Lung microvascular endothelial cell (primary cell): Measurements from ENCODE around the gene SNTG2. TPM values are rescaled to one million over a fixed set of nuclear protein-coding genes. Genes with fewer than 3 reads are reported as not detected.

Experiments used
- DNase-seq, 2 donors: peaks; one replicate each; pipeline versions ENCODE4 v3.0.0 to v3.0.0-alpha.2; 2010; ENCODE audit warnings: low read depth in 2 of 2
- total RNA-seq: library from RNA; depleted of rRNA; stranded (reverse); fragments of >200 nt; gene quantifications from 2 replicates; pipeline ENCODE4 v1.2.1, GENCODE V29; 2014

SNTG2 gene
- total RNA-seq, 1 donor from 2014 or later = 0.79 TPM

- DNase-seq = no peak
Observed at GRCh38 chr2:987789-988188, 37.1 kb downstream of the SNTG2 start.

DNA sequence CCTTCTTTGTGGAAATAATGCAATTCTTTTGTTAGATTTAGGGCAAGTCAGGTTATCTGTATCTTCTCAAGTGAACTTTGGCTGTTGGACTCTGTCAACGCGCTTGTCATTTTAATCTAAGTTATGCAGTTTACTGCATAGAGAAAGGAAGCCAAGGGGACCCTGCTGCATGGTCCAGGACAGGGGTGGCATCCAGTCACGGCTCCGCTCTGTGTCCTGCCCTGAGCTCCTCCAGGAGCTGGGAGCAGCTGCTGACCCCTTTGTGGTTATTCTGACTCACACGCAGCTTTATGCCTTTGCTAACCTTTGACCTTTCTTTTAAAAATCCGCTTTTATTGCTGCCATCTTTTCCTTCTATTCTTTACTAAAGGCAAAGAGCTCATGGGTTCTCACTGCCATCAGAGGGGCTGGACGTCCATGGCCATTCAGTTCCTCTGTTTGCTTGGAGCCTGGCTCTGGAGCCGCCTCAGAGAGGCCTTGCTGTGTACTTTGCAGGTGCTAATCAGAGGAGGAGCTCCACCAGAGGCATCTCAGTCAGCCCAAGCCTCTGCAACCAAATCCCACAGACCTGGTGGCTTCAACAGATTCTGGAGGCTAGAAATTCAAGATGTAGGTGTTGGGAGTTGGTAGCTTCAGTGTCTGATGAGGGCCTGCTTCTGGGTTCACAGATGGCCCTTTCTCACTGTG lies 39.3 kb downstream of the SNTG2 start:
- no peak for DNase-seq

DNA sequence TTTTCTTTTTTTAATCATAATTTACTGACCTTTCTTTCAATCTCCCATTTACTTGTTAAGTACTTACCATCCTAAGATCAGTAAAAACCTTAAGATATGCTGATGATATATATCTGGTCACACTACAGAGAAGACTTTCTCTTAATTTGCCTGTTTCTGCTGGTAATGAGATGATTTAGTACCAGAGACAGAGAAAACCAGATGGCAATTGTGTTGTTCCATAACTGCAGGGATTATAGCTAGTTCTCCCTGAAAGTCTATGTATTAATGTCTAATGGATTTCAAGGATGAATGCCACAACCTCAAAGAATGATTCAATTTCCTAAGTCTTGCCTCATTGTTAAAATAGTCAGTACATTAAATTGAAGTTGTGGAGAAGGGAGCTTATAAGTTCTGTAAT lies 40.3 kb downstream of the SNTG2 start:
- DNase-seq = no peak

DNA sequence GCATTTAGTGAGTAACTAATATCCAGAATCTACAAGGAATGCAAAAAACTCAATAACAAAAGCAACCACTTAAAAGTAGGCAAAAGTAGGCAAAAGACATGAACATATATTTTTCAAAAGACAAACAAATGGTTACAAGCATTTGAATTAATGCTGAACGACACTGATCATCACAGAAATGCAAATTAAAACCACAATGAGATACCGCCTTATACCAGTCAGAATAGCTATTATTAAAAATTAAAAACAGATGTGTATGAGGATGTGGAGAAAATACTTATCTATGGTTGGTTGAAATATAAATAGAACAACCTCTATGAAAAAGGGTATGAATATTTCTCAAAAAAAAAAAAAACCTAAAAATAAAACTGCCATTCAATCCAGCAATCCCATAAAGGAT lies 51.7 kb downstream of the SNTG2 start:
- DNase-seq = no peak

- no peak for DNase-seq
Observed at GRCh38 chr2:1004398-1004797, 53.7 kb downstream of the SNTG2 start.

GRCh38 chr2:1010415-1010930 lies 59.8 kb downstream of the SNTG2 start:
- no peak for DNase-seq

DNA sequence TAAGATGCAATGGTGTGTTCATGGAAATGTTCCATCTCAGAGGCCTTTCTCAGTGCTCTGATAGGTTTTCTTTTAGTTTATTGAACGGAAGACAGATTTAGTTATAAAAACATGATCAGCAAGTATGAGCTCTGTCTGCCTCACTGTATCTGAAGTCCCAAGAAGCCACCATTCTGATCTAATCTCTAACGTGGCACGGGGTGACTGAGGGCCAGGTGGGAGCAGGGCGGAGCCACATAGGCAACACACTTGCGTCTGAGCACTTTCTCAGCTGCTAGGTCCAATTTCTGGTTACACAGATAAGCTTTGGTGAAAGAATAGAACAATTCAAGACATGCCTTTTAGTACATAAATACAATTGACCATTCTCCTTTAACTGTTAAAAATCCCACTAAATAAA lies 60.4 kb downstream of the SNTG2 start:
- DNase-seq = no peak

- DNase-seq = no peak
Observed at GRCh38 chr2:1011985-1012384, 61.3 kb downstream of the SNTG2 start.

DNA sequence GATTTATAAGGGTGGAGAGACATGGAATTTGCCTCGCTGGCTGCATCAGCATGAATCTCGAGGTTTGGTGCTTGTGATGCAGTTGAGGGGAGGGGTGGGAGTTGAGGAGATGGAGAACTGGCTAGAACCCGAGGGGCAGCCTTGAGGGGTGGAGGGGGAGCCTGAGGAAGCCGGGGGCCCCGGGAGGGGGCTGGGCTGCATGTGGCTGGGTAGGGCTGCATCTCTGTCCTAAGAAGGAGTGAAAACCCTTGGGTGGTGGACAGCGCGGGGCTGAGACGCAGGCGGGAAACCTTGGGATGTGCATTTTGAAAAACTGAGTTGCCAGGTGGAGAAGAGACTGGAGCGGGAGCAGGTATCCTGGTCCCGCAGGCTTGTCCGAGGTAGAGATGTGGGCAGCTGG lies 64.2 kb downstream of the SNTG2 start:
- DNase-seq = no peak

- DNase-seq = no peak
Observed at GRCh38 chr2:1016500-1016899, 65.9 kb downstream of the SNTG2 start.

- no peak for DNase-seq
Observed at GRCh38 chr2:1017827-1018226, 67.2 kb downstream of the SNTG2 start.

DNA sequence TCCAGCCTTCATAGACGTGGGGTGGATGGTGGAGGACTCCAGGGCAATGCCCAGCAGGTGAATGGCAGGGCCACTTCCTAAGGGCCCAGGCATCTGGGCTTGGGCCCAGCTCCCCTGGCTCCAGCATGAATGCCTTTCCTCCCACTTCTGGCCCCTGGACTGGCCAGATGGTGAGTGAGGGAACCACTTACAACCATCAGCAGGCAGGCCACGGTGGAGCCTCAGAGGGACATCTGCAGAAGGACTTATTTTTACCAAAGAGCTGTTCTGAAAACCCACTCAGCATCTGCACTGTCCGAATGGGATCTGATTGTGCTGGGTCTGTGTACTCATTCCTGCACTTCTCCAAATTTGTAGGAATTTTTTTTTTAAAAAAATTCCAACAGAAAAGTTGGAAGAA lies 69.6 kb downstream of the SNTG2 start:
- DNase-seq = no peak

GRCh38 chr2:1022178-1022577 lies 71.5 kb downstream of the SNTG2 start:
- no peak for DNase-seq

GRCh38 chr2:1024981-1025380 lies 74.3 kb downstream of the SNTG2 start:
- no peak for DNase-seq

GRCh38 chr2:1026141-1026540 lies 75.5 kb downstream of the SNTG2 start:
- no peak for DNase-seq

DNA sequence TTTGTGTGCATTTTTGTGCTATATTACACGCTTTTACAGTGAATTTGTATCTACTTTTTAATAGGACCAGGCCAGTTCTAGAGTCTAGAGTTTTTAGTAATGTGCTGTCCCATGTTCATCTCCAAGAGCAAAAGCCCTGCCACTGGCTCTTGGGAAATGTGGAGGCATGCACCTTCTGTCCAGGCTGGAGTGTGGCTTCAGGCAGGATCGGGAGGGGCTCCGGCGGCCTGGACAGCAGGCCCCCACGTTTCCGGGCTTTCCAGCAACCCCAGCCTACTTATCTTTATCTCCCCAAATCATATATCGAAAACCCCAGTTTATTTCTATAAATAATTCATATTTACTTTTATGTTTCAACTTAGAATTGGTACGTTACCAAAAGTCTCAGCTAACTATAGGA lies 78.2 kb downstream of the SNTG2 start:
- DNase-seq = no peak

DNA sequence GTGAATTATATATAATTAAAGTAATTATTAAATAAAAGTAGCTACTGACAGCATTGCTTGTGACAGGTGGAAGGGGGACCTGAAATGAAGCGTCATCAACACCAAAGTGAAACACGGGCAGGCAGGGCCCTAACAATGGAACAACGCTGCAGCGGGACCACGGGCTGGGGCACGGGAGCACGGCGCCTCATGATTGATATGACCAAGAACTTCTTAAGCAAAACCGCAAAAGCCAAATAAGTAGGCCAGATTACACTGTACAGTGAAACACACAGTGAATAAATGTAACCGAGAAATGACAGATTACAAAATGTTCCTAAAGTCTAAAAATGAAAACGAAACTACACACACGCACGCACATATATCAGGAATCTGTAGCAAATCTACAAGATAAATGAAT lies 81.4 kb downstream of the SNTG2 start:
- DNase-seq = no peak

DNA sequence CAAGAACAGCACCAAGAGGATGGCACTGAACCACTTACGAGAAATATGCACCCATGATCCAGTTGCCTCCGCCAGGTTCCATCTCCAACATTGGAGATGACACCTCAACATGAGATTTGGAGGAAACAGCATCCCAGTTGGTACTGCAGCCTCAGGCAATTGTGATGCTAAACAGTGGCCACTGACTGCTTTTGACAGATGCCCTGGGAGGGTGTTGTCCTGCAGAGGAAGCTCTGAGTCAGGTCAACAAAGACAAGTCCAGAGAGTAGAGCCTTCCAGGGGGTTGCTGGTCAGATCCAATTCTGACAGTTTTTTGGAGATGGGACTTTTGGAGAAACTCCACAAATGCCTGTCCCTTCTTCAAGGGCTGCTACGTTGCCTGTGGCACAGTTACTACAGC lies 82.4 kb downstream of the SNTG2 start:
- DNase-seq = no peak

- no peak for DNase-seq
Observed at GRCh38 chr2:1037066-1037465, 86.4 kb downstream of the SNTG2 start.

DNA sequence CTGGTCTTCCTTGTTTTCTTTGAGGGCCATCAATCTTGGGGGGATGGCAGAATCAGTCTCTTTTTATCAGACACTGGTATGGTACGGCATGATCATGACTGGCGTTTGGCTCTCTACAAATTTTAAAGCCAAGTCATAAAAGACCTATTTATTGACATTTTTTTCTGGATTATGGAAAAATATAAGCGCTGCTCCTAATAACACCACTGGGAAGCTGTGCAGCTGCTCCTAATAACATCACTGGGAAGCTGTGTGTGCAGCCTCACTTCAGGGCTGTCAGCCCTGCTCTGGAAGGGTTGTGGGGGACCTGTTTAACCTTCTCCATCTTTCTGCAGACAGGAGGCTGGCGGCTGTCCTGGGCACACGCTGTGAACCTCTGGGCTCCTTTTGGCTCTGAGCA lies 88.9 kb downstream of the SNTG2 start:
- DNase-seq = no peak

GRCh38 chr2:1041012-1041805 lies 90.6 kb downstream of the SNTG2 start:
- DNase-seq = no peak

DNA sequence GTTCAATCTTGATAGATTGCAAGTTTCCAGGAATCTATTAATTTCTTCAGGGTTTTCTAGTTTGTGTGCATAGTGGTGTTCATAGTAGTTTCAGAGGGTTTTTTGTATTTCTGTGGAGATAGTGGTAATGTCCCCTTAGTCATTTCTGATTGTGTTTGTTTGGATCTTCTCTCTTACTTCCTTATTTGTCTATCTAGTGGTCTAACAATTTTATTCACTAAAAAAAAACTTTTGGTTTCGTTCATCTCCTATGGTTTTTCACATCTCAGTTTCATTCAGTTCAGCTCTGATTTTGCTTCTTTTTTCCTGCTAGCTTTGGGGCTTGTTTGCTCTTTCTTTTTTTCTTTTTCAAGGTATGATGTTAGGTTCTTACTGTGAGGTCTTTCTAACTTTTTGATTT lies 94.5 kb downstream of the SNTG2 start:
- DNase-seq = no peak

DNA sequence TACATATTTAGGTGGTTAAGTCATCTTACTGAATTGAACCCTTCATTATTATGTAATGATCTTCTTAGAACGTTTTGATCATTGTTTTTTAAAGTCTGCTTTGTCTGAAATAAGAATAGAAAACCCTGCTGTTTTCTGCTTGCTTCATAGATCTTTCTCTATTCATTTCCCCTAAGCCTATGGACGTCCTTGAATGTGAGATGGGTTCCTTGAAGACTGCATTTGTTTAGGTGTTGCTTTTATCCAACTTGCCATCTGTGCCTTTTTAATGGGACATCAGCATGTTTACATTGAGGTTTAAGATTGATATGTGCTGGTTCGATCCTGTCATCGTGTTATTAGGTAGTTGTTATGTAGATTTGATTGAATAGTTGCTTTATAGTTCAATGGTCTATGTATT lies 95.4 kb downstream of the SNTG2 start:
- DNase-seq = no peak
